Suprapubic skin (tissue), 4 donors: Measurements from ENCODE around the gene GAS6. TPM values are rescaled to one million over a fixed set of nuclear protein-coding genes. Genes with fewer than 3 reads are reported as not detected.

ENCODE experiments used
- DNase-seq, 2 donors: peaks; one replicate each; pipeline ENCODE4 v3.0.0-alpha.2; 2019; ENCODE audit warnings: low spot score in 2 of 2
- H3K27ac ChIP-seq: fragments of 200-600 bp; sonication (generic); one replicate; pipeline ENCODE4 v1.5.1; 2019
- H3K27me3 ChIP-seq: fragments of 200-600 bp; sonication (generic); one replicate; pipeline ENCODE4 v1.5.1; 2019
- H3K36me3 ChIP-seq: fragments of 200-600 bp; sonication (generic); one replicate; pipeline ENCODE4 v1.5.1; 2019
- H3K4me1 ChIP-seq: fragments of 200-600 bp; sonication (generic); one replicate; pipeline ENCODE4 v1.5.1; 2019
- H3K4me3 ChIP-seq: fragments of 200-600 bp; sonication (generic); one replicate; pipeline ENCODE4 v1.5.1; 2019; ENCODE audit warnings: mild to moderate bottlenecking
- H3K9me3 ChIP-seq: fragments of 200-600 bp; sonication (generic); one replicate; pipeline ENCODE4 v1.5.1; 2019
- CTCF ChIP-seq, 2 donors: fragments of 200-600 bp in 1 of 2; fragments of 450-650 bp in 1 of 2; sonication (generic) in 1 of 2; IDR thresholded peaks; one replicate each; pipeline ENCODE4 v1.5.1; 2016 to 2019; ENCODE audit warnings: antibody characterized with exemption in 2 of 2, mild to moderate bottlenecking in 1 of 2, moderate library complexity in 1 of 2
- EP300 ChIP-seq: sonication (generic); formaldehyde crosslinking; IDR thresholded peaks from one replicate; pipeline ENCODE4 v1.6.1; 2017; ENCODE audit warnings: antibody characterized with exemption
- POLR2A ChIP-seq, 2 donors: fragments of 450-650 bp; IDR thresholded peaks; one replicate each; pipeline ENCODE4 v1.6.1; 2017; ENCODE audit warnings: antibody characterized with exemption in 2 of 2, mild to moderate bottlenecking in 2 of 2, moderate library complexity in 2 of 2
- POLR2AphosphoS5 ChIP-seq, 3 donors: sonication (generic); formaldehyde crosslinking; IDR thresholded peaks; one replicate each; pipeline ENCODE4 v1.6.1; 2017; ENCODE audit warnings: antibody characterized with exemption in 3 of 3
- WGBS: methylation state at CpG from one replicate; pipeline ENCODE4 v1.1.5; 2018; 5-methylcytosine and 5-hydroxymethylcytosine counted together
- total RNA-seq, 4 donors: library from RNA; depleted of rRNA; stranded (reverse); fragments of >200 nt; gene quantifications; one replicate each; pipeline ENCODE4 v1.1.0, GENCODE V29; 2016

The GAS6 gene
- total RNA-seq, 4 donors from 2014 or later, result 175 to 286 (median 224) TPM

DNA sequence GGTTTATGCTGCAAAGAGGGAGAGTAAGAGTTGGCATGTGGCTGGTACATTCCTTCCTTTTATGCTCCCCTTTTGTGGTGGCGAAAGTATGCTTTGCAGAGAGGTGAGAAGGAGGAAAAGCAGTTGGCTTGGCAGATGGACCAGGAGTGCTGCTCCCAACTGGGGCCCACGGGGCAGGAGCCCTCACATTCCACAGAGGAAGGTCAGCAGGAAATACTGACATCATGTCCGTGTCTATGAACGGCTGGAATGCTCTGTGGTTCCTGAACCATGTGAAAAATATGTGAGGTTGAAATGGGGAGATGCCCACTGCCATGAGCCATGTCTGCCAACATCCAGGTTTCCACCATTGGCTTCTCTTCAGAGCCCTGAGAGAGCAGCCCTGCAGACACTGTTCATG is 33.3 kb upstream of the GAS6 start:
- no peaks in the 10 kb centered on the region for H3K9me3 ChIP-seq
- no peak for TF ChIP-seq EP300
- no peak for TF ChIP-seq POLR2A (IDR thresholded peaks at IDR 0.05)
- TF ChIP-seq CTCF (IDR thresholded peaks at IDR 0.05), result no peak
- TF ChIP-seq POLR2AphosphoS5 (IDR thresholded peaks at IDR 0.05), result no peak
- DNase-seq, result no peak
- WGBS, result 64% methylated on average over 4 of the region's 4 CpGs
- no peaks in the 10 kb centered on the region for H3K27me3 ChIP-seq
- no peaks in the 10 kb centered on the region for H3K36me3 ChIP-seq
- H3K4me3 ChIP-seq, result no peak overlapping the region
- no peak overlapping the region for H3K27ac ChIP-seq
- no peaks in the 10 kb centered on the region for H3K4me1 ChIP-seq

DNA sequence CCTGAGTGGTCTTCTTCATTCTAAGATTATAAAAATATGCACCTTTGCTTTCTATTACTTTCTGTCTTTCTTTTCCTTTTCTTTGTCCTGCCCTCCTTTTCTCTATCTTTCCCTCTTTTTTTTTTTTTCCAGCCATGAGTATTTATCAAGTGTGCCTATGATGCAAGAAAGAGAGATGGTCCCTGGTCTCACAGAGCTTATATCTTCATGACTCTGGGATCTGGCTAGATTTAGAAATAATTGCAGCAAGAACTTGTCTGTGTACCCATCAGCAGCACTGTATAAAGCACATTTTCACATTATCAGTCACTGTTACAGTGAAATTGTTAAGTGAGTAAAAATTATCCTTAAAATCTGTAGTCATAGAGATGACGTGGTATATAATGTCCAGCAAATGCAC is 31.6 kb upstream of the GAS6 start:
- H3K36me3 ChIP-seq, result no peaks in the 10 kb centered on the region
- TF ChIP-seq POLR2A (IDR thresholded peaks at IDR 0.05), result no peak
- no peak for TF ChIP-seq EP300
- no peak for TF ChIP-seq CTCF (IDR thresholded peaks at IDR 0.05)
- TF ChIP-seq POLR2AphosphoS5 (IDR thresholded peaks at IDR 0.05), result no peak
- 94% methylated on average over 1 of the region's 1 CpG for WGBS
- H3K27ac ChIP-seq, result no peak overlapping the region
- no peaks in the 10 kb centered on the region for H3K9me3 ChIP-seq
- no peak overlapping the region for H3K4me3 ChIP-seq
- H3K4me1 ChIP-seq, result no peaks in the 10 kb centered on the region
- H3K27me3 ChIP-seq, result no peaks in the 10 kb centered on the region
- no peak for DNase-seq

GRCh38 chr13:113890774-113891480 is 27.1 kb upstream of the GAS6 start:
- Histone ChIP-seq H3K27ac (no peak overlapping the region), H3K4me1 (peaks cover 10% of the 10 kb centered on the region), H3K27me3 (no peaks in the 10 kb centered on the region), H3K9me3 (no peaks in the 10 kb centered on the region), H3K36me3 (no peaks in the 10 kb centered on the region), H3K4me3 (no peak overlapping the region)
- WGBS, result 61% methylated on average over 2 of the region's 2 CpGs
- DNase-seq, result no peak
- no peak for TF ChIP-seq POLR2A (IDR thresholded peaks at IDR 0.05)
- no peak for TF ChIP-seq POLR2AphosphoS5 (IDR thresholded peaks at IDR 0.05)
- TF ChIP-seq CTCF (IDR thresholded peaks at IDR 0.05), result no peak
- TF ChIP-seq EP300, result no peak

DNA sequence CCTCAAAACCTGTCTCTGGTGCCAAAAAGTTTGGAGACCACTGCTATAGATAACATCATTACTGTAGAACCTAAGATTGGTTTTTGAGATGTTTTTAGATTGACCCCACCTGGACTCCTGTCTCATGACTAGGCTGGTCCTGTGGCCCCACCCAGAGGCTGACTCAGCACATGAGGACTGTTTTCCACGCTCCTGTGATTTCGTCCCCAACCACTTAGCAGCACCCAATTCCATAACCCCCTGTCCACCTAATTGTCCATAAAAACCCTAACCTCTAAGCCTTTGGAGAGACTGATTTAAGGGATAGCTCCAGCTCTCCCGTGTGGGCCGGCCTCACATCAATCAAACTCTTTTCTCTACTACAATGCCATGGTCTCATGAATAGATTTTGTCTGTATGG is 25.6 kb upstream of the GAS6 start:
- Histone ChIP-seq H3K27ac (no peak overlapping the region), H3K4me1 (peaks cover 10% of the 10 kb centered on the region), H3K4me3 (no peak overlapping the region), H3K27me3 (no peaks in the 10 kb centered on the region), H3K9me3 (no peaks in the 10 kb centered on the region), H3K36me3 (no peaks in the 10 kb centered on the region)
- DNase-seq, result no peak
- 91% methylated on average over 4 of the region's 4 CpGs for WGBS
- TF ChIP-seq POLR2A (IDR thresholded peaks at IDR 0.05), result no peak
- no peak for TF ChIP-seq EP300
- TF ChIP-seq POLR2AphosphoS5 (IDR thresholded peaks at IDR 0.05), result no peak
- TF ChIP-seq CTCF (IDR thresholded peaks at IDR 0.05), result no peak

- Histone ChIP-seq H3K4me3 (no peak overlapping the region), H3K36me3 (no peaks in the 10 kb centered on the region), H3K27ac (no peak overlapping the region), H3K27me3 (no peaks in the 10 kb centered on the region), H3K4me1 (peaks cover 10% of the 10 kb centered on the region), H3K9me3 (no peaks in the 10 kb centered on the region)
- TF ChIP-seq POLR2A (IDR thresholded peaks at IDR 0.05) (no peak), POLR2AphosphoS5 (IDR thresholded peaks at IDR 0.05) (no peak), EP300 (no peak), CTCF (IDR thresholded peaks at IDR 0.05) (no peak)
- no peak for DNase-seq
- WGBS, result 90% methylated on average over 3 of the region's 4 CpGs
These were observed 24.9 kb upstream of the GAS6 start for GRCh38 chr13:113888701-113889330.
